ENCODE data around the gene RBM33. TPM values are rescaled to one million over a fixed set of nuclear protein-coding genes. Genes with fewer than 3 reads are reported as not detected.

RBM33 gene
- total RNA-seq, 1 donor from 2014 or later: 73.2 TPM

DNA sequence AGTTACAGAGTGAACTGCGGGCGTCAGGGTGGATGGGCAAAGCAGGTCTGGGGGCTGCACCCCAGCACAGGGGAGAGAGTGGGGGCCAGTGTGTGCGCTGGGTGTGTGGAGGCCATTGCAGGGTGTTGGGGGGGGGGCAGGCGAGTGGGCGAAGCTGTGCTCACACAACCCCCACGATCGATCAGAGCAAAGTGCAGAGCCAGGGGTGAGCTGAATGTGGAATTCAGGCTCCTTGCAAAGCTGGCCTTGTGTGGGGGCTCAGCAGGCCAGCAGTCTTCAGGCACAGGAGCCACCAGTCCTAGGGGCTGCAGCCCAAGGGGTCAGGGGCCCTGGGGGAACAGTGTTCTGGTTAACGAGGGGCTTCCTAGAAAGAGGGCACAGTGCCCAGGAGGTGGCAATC lies 168.7 kb downstream of the RBM33 start:
- no peak for DNase-seq (ENCODE audit: low read depth, low spot score)
- TF ChIP-seq, protein P1, sequence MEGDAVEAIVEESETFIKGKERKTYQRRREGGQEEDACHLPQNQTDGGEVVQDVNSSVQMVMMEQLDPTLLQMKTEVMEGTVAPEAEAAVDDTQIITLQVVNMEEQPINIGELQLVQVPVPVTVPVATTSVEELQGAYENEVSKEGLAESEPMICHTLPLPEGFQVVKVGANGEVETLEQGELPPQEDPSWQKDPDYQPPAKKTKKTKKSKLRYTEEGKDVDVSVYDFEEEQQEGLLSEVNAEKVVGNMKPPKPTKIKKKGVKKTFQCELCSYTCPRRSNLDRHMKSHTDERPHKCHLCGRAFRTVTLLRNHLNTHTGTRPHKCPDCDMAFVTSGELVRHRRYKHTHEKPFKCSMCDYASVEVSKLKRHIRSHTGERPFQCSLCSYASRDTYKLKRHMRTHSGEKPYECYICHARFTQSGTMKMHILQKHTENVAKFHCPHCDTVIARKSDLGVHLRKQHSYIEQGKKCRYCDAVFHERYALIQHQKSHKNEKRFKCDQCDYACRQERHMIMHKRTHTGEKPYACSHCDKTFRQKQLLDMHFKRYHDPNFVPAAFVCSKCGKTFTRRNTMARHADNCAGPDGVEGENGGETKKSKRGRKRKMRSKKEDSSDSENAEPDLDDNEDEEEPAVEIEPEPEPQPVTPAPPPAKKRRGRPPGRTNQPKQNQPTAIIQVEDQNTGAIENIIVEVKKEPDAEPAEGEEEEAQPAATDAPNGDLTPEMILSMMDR (conservative IDR thresholded peaks at IDR 0.05): no peak
- Mint-ChIP-seq H3K36me3 (ENCODE audit: low read depth) (no peaks in the 10 kb centered on the region), H3K4me1 (peaks cover 25% of the 10 kb centered on the region), H3K9me3 (no peaks in the 10 kb centered on the region), H3K27me3 (ENCODE audit: low read depth) (peaks cover 76% of the 10 kb centered on the region), H3K27ac (ENCODE audit: unreplicated experiment) (no peak overlapping the region), H3K4me3 (no peak overlapping the region)

DNA sequence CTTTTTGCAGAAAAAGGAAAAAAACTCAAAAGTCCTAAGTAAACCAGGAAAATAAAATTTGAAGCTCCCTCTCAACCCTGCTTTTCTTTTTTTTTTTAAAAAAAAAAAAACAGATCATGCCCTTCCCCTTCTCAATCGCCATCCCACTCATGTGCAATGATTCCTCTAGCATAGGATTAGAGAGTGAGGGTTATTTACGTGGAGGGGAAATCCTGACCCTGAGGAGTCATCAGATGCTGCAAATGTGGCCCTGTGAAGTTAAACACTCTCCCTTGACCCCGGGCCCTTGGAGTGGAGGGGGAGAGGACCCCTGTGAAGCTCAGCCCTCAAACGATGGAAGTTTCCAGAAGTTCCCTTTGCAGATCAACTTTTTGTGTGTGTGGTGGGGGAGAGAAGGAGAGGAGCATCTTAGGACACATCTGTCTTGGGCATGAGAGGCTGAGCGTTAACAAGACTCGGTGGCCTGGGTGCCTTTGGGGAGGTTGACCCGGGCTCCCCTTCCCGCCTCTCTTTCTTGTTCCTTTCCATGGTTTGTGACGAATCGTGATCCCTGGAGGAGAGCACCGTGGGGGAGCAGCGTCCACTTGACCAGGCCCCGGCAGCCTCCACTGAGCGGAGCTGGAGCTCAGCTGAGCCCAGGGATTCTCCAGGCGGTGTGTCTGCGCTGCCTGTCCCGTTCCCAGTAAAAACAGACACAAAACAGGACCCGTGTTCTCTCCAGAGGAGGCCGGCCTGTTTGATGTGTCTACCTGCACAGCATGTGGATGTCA lies 169.3 kb downstream of the RBM33 start:
- DNase-seq (ENCODE audit: low read depth, low spot score): no peak
- H3K36me3 Mint-ChIP-seq (ENCODE audit: low read depth): no peaks in the 10 kb centered on the region
- H3K4me3 Mint-ChIP-seq: no peak overlapping the region
- no peaks in the 10 kb centered on the region for H3K9me3 Mint-ChIP-seq
- peaks cover 76% of the 10 kb centered on the region for H3K27me3 Mint-ChIP-seq (ENCODE audit: low read depth)
- no peak overlapping the region for H3K27ac Mint-ChIP-seq (ENCODE audit: unreplicated experiment)
- TF ChIP-seq, protein P1 (conservative IDR thresholded peaks at IDR 0.05): no peak
- peaks cover 23% of the 10 kb centered on the region for H3K4me1 Mint-ChIP-seq

DNA sequence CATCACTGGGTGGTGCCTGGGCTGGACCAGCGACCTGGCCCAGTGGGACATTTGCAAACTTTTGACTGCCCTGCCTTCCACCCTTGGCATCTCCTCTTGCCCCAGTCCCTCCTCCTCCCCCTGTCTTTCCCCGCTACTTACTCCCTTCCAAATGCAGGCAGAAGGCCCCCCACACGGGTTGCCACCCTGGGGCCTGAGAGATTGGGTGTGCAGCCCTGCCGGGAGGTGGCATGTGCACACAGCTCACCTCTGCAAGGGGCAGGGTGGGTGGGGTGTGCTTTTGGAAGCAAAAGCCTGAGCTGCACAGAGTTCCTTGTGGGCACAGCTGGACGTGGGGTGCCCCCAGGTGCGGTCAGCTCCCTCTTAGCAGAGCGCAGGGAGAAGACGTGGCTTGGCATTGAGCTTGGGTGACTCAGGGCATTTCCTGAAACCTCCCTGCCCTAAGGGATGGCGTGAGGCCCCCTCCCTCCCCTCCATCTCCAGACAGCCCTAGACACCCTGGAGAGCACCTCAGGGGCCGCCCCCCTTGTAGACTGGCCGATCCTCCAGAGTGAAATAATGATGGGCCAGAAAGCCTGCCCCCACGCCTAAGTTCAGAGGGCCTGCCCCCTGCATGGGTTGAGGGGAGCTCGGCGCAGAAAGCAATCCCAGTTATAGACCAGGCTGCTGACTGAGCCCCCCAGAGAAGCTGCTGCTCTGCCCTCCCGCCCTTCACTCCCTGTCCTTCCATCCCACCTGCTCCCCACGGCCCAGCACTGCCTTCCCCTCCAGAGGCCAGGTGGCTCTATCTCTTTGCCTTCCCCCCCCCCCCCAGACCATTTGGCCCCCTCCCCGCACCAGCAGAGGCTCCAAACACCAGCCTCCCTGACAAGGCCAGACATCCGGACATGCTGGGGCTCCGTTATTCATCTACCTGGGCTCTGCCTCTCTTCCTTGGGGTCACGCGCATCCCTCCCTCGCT lies 170.1 kb downstream of the RBM33 start:
- peaks cover 15% of the 10 kb centered on the region for H3K4me1 Mint-ChIP-seq
- H3K4me3 Mint-ChIP-seq: no peak overlapping the region
- no peak overlapping the region for H3K27ac Mint-ChIP-seq (ENCODE audit: unreplicated experiment)
- no peaks in the 10 kb centered on the region for H3K9me3 Mint-ChIP-seq
- H3K27me3 Mint-ChIP-seq (ENCODE audit: low read depth): peaks cover 69% of the 10 kb centered on the region
- TF ChIP-seq, protein P1 (conservative IDR thresholded peaks at IDR 0.05): no peak
- no peak for DNase-seq (ENCODE audit: low read depth, low spot score)
- no peaks in the 10 kb centered on the region for H3K36me3 Mint-ChIP-seq (ENCODE audit: low read depth)

DNA sequence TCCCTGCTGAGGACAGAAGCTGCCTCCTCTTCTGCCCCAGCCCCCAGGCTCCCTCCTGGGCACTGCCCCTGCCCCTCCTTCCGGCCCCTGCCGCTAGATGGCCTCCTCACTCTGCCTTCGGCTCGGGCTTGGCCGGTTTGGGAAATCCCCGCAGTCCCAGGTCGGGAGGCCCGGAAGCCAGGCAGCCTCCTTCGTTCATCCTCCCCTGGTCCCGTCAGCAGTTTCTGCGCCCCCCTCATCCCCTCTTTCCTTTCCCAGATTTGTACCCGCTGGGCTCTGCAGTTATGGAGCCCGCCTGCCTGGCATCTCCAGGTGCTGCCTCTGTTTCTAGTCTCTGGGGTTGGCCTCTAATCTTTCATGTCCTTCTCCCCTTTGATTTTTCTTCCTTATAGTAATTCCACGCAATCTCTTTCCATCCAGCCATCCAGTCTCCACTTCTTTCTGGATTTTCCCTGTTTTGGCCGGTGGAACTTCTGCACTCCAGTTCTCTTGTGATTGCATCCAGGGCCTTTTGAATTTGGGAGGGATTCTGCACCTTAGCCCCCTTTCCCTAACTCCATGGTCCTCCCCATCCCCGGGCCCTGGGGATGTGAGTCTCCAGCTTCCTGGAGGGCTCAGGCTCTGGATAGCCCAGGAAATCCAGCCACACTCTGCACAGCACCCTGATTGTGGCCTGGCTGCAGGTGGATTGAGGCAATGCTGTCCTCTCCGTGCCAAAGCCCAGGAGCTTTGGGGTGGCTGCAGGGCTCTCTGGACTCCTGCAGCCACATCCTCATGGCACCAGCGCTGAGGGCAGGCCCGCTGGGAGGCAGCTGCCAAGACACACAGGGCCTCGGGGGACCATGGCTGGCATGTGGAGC lies 171.1 kb downstream of the RBM33 start:
- DNase-seq (ENCODE audit: low read depth, low spot score): peak; percentile 71
- Mint-ChIP-seq H3K36me3 (ENCODE audit: low read depth) (no peaks in the 10 kb centered on the region), H3K27ac (ENCODE audit: unreplicated experiment) (no peak overlapping the region), H3K9me3 (no peaks in the 10 kb centered on the region), H3K27me3 (ENCODE audit: low read depth) (peaks cover 61% of the 10 kb centered on the region), H3K4me3 (no peak overlapping the region), H3K4me1 (peaks cover 14% of the 10 kb centered on the region)
- TF ChIP-seq, protein P1 (conservative IDR thresholded peaks at IDR 0.05): peak; percentile 79

DNA sequence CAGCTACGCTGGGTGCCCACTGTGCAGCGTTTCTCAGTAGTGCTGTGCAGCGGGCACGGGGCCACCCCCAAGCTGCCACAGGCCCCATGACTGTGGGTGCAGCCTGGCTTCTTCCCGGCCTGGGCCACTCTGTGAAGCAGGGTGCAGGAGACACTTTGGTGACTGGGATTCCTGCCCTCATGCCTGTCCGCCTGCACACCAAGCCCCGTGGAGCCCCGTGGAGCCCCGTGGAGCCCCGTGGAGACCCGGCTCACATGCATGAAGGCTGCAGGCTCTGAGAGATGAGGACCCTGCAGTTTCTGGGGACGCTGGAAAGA lies 171.7 kb downstream of the RBM33 start:
- Mint-ChIP-seq H3K27me3 (ENCODE audit: low read depth) (peaks cover 58% of the 10 kb centered on the region), H3K4me3 (no peak overlapping the region), H3K9me3 (no peaks in the 10 kb centered on the region), H3K36me3 (ENCODE audit: low read depth) (no peaks in the 10 kb centered on the region), H3K4me1 (peaks cover 8% of the 10 kb centered on the region), H3K27ac (ENCODE audit: unreplicated experiment) (no peak overlapping the region)
- DNase-seq (ENCODE audit: low read depth, low spot score): no peak
- TF ChIP-seq, protein P1 (conservative IDR thresholded peaks at IDR 0.05): no peak

Data from neural crest cell (in vitro differentiated cells).